ENCODE measurements around the gene CTDSP1.

CTDSP1 gene

GRCh38 chr2:218425531-218425930 lies 25.9 kb downstream of the CTDSP1 start:
- DNase-seq (ENCODE audit: low read depth in 2 of 2), result no peak

- DNase-seq (ENCODE audit: low read depth in 2 of 2), result no peak
Observed at GRCh38 chr2:218427741-218428140, 28.1 kb downstream of the CTDSP1 start.

- no peak for DNase-seq (ENCODE audit: low read depth in 2 of 2)
Observed at GRCh38 chr2:218428846-218429558, 29.3 kb downstream of the CTDSP1 start.

- no peak for DNase-seq (ENCODE audit: low read depth in 2 of 2)
Observed at GRCh38 chr2:218429911-218430692, 30.4 kb downstream of the CTDSP1 start.

GRCh38 chr2:218430721-218431120 lies 31.1 kb downstream of the CTDSP1 start:
- DNase-seq (ENCODE audit: low read depth in 2 of 2), result no peak

GRCh38 chr2:218431878-218432277 lies 32.2 kb downstream of the CTDSP1 start:
- DNase-seq (ENCODE audit: low read depth in 2 of 2), result no peak

GRCh38 chr2:218432676-218433365 lies 33.2 kb downstream of the CTDSP1 start:
- no peak for DNase-seq (ENCODE audit: low read depth in 2 of 2)

GRCh38 chr2:218434456-218434855 lies 34.8 kb downstream of the CTDSP1 start:
- DNase-seq (ENCODE audit: low read depth in 2 of 2), result no peak

DNA sequence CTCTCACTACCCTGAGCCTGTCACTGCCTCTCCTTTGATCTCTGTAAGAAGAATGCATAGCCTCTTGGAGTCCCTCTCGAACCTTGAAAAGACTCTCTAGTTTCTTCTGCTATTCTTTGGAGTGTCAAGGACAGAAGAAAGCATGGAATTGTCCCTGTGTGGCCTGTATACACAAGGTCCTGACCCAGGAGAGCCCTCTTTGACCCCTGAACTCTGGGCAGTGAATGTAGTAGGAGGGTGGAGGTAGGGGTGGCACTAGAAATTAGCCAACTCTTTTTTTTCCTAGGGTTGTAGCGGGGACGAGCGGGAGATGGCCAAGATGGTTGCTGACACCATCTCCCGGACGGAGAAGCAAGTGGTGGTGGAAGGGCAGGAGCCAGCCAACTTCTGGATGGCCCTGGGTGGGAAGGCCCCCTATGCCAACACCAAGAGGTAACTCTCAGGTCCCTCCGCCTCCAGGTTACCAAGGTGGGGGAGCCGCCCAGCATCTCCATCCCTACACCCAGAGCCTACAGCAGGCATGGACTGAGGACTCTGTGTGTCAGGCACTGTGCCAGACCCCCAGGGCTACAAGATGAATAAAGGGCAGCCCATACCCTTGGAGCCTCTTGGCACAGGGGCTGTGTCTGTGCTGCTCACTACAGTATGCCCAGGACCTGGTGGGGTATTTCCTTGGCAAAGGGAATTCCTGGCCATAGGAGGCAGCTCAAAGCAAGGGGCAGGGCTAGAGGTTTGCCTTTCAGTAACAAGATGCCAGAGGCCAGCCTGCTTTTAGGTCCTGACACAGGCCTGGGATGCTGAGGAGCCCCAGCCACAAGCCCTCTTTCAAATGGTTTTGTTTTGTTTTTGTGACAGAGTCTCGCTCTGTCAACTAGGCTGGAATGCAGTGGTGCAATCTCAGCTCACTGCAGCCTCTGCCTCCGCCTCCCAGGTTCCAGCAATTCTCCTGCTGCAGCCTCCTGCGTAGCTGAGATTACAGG lies 35.6 kb downstream of the CTDSP1 start:
- no peak for DNase-seq (ENCODE audit: low read depth in 2 of 2)

DNA sequence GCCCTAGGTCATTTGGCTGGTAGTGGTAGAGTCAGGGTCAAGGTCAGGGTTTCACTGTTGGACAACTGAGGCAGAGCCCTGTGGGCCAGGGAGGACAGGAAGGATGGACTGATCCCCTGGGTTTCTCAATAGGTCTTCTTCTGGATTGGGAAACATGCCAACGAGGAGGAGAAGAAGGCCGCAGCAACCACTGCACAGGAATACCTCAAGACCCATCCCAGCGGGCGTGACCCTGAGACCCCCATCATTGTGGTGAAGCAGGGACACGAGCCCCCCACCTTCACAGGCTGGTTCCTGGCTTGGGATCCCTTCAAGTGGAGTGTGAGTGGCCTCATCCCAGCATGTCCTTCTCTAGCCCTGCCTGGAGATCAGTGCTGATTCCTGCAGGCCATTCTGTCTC lies 37.3 kb downstream of the CTDSP1 start:
- no peak for DNase-seq (ENCODE audit: low read depth in 2 of 2)

DNA sequence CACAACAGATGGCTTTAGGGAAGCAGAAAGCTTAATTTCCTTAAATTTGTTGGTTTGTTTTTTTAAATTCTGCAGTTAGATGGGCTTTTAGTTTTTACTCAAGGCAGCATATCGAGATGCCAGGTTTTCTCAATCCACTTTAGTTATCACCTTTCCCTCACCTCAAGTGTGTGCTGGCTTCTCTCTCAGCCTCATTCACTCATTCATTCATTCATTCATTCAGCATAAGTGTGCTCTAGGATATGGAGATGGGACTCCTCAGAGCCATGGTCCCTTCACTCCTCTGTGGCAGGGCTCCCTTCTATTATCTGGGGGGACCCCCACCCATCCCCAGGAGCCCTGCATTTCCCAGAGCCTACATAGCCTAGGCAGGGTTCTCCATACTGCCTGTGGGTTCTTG lies 38.3 kb downstream of the CTDSP1 start:
- DNase-seq (ENCODE audit: low read depth in 2 of 2), result no peak

GRCh38 chr2:218438596-218438995 lies 38.9 kb downstream of the CTDSP1 start:
- DNase-seq (ENCODE audit: low read depth in 2 of 2), result no peak

DNA sequence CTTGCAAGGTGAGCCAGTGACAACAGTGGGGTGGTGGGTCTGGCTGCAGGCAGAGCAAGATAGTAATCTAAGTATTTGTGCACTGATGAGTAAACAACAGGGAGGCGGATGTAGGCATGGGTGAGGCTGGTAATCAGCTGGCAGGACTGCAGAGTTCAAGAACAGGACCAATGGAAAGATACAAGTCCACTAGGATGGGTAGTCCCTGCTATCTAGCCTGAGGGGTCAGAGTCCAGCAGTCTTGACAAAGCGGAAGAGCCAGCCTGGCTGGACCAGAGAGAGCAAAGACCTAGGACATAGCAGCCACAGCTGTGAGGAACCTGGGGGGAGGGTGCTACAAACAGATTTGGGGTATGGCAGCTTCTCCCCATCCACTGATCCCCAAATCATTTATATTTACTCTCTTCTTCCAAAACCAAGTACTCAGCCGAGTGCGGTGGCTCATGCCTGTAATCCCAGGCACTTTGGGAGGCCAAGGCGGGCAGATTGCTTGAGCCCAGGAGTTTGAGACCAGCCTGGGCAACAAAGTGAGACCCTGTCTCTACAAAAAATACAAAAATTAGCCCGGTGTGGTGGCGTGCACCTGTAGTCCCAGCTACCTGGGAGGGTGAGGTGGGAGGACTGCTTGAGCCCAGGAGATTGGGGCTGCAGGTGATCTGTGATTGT lies 45.2 kb downstream of the CTDSP1 start:
- no peak for DNase-seq (ENCODE audit: low read depth in 2 of 2)

DNA sequence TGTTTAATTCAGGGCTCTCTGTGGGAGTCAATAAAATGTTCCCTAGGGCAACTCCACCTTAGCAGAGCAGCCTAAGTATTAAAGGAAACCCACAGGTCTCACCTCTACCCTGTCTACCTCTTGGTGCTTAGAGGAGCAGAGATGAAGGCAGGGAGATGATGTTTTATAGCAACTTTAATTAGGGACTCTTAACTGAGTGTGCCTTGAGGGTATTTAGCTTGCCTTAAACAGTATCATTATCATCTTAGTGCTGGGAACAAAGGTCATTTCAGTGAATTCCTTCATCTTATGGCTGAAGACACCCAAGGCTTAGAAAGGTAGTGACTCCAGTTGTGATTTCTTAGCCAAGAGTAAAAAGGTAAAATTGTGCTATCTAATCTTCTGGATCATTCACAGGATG lies 45.9 kb downstream of the CTDSP1 start:
- no peak for DNase-seq (ENCODE audit: low read depth in 2 of 2)

- no peak for DNase-seq (ENCODE audit: low read depth in 2 of 2)
Observed at GRCh38 chr2:218446547-218446946, 46.9 kb downstream of the CTDSP1 start.

GRCh38 chr2:218447072-218447471 lies 47.4 kb downstream of the CTDSP1 start:
- no peak for DNase-seq (ENCODE audit: low read depth in 2 of 2)

GRCh38 chr2:218448934-218449333 lies 49.3 kb downstream of the CTDSP1 start:
- DNase-seq (ENCODE audit: low read depth in 2 of 2), result no peak

DNA sequence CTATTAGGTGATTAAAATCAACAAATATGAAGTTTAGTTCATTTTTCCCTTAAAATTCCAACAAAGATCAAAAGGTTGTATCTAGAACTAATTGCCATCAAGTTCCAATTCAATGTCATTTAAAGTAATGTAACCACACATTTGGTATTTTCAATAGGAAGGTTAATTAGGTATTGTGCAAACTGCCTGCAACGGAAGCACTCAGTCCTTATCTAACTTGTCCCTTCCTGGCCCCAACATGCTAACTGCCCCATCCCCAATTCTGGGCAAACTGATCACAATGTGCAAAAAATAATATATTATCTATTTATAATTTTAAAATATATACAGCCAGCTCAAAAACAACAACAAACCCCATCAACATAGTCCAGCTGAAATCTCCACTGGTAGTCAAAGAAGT lies 52.4 kb downstream of the CTDSP1 start:
- DNase-seq (ENCODE audit: low read depth in 2 of 2), result no peak

All from stimulated activated CD4-positive, alpha-beta T cell treated with anti-CD3 and anti-CD28 coated beads, Interleukin-4, amount 100 ng/mL, for 48 hours (primary cell).